Stimulated activated CD8-positive, alpha-beta memory T cell treated with anti-CD3 and anti-CD28 coated beads, Interleukin-7, amount 100 ng/mL, for 24 hours (primary cell): Measurements from ENCODE around the gene RAMP2.

Source experiments
- DNase-seq: peaks from one replicate; pipeline ENCODE4 v3.0.0-alpha.2; 2020; ENCODE audit warnings: low read depth

RAMP2 gene

DNA sequence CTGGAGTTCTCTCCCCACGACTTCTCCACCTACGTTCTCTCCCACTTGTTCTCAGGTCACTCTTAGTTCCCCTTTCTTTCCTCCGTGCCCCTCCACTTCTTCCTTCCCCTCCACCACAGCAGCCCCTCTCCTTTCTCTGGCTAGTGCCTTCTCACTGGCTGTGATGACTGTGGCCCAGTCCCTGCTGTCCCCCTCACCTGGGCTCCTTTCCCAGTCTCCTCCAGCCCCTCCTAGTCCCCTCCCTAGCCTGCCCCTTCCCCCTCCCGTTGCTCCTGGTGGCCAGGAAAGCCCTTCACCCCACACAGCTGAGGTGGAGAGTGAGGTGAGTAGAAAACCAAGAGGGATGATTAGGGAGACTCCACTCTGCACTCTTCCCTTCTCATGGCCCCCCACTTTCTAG is 34.0 kb downstream of the RAMP2 start:
- DNase-seq, result no peak

DNA sequence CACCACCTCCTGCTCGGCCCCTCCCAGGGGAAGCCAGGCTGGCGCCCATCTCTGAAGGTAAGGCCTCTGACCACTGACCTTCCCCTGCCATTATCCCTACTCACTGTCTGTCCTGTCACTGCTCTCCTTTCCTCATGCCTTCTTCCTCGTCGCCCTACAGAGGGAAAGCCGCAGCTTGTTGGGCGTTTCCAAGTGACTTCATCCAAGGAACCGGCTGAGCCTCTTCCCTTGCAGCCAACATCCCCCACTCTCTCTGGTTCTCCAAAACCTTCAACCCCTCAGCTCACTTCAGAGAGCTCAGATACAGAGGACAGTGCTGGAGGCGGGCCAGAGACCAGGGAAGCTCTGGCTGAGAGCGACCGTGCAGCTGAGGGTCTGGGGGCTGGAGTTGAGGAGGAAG is 34.4 kb downstream of the RAMP2 start:
- no peak for DNase-seq

DNA sequence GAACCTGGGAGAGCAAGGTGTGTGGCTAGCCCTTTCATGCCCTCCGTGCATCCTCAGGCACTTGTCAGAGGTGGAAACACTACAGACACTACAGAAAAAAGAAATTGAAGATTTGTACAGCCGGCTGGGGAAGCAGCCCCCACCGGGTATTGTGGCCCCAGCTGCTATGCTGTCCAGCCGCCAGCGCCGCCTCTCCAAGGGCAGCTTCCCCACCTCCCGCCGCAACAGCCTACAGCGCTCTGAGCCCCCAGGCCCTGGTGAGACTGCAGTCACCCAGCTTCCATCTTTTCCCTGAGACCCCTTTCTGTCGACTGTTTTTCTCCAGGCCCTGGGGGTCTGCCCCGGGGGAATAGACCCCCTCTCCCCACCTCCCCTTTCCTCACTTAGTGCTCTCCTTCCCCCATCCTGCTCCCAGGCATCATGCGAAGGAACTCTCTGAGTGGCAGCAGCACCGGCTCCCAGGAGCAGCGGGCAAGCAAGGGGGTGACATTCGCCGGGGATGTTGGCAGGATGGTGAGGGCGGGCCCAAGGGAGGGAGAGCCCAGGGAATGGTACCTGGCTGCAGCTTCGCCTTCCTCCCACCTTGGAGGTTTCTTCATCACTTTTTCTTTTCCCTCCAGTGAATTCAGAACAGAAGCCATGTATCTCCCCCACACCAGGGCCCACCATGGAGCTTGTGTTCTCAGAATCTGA is 35.2 kb downstream of the RAMP2 start:
- no peak for DNase-seq

DNA sequence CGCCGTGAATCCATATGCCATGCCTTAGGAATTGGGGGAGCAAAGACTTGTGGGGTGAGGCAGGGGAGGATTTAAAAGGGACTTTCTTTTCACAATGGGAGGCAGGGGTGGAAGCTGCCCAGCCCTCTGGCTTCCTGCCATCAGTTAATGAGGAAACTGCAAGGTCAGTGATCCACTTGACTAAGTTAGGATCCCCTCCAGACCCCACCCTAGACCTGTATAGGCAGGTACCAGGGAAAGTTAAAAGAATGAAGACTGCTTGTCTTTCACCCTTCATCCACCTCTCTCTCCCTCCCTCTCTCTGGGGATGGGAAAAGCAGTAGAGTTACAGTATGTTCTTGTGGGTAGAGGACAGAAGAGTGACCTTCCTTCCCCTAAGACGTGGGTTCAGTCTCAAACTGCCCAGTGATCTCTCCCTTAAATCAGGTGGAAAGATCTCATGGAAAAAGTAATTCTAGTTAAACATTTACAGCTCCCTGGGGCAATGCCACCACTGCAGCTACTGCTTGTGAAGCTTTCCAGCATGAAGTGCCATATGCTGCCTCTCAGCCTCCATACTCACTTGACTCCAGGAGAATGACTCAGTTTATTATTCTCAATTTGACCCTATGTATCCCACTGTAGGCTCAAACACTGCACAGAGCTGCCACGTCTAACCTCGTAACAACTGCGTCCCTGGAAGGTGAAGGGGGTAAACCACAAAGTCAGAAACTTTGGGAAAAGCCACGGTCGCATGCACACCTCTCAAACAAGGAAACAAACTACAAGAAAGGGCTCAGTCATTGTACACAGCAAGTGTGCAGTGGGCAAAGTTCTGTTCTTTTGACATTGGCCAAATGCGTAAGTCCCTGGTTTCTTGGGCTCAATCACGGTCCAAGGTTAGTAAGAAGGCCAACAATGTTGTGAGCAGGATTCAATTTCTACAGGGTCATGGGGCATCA is 36.3 kb downstream of the RAMP2 start:
- no peak for DNase-seq

DNA sequence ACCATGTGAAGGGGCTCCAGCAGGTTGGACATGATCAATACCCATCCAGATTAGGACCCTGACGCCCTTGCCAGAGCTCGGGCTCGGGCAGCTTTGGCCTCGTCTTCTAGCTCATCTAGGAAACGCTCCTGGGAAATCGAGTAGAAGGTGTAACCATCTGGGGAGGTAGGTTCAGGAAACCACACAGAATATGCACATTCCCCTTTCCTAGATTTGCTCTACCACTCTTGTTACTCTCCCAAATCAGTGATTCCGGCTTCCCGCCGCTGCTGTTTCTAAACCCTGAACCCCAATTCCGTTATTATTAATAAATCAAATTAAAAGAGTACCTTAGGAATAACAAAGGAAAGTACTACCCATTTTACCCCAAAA is 37.0 kb downstream of the RAMP2 start:
- no peak for DNase-seq

DNA sequence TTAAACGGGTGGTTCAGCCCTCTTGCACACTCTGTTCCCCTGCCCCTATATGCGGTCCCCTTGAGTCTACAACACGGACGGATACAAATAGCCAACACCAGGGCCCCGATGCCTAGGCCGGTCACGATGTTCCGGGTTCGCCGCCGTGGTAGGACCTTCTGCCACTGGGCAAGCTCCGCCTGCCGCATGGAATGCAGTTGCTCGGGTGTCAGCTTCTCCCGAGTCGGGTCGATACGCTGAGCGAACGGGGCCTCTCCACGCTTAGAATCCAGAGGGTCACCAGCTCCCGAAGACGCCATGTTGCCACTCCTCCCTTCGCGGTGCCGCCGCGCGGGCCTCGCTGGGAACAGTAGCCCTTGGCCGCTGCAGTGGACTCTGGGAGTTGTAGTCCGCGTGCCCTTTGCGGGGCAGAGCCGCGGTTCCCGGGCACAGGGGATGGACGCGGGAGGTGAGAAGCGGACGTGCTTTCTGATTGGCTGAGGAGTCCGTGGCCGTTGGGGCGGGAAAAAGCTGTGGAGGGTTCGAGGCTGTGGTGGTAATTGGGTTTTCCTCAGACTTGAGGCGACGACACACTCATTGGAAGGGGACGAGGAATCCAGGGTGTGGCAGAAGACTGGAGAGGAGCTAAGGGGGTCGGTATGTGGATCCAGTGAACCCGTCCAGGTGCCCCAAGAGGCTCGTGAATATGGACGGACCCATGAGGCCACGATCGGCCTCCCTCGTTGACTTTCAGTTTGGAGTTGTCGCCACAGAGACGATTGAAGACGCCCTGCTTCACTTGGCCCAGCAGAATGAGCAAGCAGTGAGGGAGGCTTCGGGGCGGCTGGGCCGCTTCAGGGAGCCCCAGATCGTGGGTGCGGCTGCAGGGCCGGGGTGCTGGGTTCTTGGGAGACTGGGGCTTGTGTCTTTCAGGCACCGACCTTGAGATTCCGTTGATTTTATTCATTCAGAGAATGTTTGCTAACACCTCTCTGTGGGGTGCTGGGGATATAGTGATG is 37.7 kb downstream of the RAMP2 start, which contains the start of the genes CNTD1 and COA3:
CNTD1 (plus strand) TSS at position 479 of the 998 bp plus-strand sequence; CDS start at position 686, 207 bp downstream.
COA3 (minus strand) TSS at position 322 of the 998 bp plus-strand sequence; CDS start at position 299, 23 bp downstream.
- DNase-seq, result peak; percentile 62

DNA sequence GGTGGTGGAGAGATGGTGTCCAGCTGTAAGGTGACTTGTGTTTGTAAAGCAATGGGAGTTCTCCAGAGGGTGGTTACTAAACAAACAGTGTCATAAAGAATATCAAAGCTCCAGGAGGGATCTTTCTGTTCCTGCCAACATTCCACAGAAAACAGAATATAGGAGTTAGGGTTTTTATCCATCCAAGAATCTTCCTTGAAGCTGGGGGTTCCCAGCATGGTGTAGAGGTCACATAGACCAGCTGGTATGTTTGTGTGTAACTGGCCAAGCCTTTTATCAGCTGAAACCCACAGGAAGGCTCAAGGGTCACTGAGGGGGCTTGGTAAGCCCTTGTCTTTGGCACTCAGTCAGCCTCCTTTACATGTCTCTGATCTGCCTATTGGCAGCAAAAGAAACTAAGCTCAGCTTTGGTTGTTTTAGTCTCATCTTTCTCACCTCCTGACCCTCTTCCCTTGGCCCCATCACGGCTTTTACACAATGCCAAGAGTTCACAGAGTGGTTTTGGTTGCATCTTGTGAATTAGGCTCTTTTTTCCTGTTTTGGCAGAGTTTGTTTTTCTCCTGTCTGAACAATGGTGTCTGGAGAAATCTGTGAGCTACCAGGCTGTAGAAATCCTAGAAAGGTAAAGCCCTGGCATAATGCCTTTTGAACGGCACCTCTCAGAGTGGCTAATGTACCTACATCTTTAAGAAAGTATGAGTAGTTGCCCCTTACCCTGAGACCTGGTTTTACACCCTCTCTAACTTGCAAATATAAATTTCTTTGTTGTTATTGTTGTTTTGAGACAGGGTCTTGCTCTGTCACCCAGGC is 42.3 kb downstream of the RAMP2 start:
- DNase-seq, result no peak

DNA sequence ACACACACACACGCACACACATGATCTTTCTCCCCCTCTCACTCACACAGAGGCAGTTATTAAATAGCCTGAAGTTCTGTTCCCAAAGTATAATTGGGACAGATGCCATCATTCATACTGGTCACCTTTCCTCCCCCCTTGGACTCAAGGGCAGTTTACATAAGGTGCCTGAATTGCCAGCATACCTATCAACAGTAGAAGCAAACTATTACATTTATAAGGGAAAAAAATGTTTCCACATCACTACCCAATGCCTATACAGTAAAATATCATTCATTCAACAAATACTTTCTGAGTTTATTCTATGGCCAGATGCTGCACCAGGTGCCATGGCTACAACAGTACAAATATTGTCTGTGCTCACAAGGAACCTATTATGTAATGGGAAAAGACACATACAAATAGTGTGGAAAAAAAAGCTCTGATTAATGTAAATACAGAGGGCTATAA is 43.9 kb downstream of the RAMP2 start:
- no peak for DNase-seq

DNA sequence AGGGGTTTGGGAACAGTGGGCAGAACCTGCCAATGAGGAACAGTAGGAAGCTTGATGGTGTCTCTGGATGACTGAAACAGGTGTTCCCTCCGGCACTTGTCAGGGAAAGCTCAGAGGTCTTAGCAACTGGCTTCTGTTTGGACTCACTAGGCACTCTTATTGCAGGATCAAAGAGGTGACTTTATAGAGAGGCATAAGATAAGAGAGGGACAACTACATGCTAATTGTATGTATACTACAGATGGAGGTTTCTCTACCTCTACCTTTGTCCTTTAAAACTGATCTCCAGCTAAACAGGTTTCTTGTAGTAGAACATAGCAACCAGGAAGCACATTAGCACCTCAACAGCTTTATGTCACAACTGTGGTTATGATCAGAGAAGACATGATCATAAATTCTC is 45.2 kb downstream of the RAMP2 start:
- DNase-seq, result no peak

DNA sequence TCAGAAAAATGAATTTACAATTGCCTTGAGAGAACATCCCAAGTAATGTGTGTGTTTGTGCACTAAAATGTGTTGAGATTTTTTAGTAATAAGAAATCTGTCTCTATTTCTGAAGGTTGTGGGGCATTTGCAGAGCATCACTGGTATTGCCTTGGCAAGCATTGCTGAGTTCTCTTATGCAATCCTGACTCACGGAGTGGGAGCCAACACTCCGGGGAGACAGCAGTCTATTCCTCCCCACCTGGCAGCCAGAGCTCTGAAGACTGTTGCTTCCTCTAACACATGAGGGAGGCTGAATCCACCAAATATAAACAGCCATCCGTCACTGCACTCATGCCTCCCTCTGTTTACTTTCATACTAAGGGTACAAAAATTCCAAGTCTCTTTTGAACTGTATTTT is 48.2 kb downstream of the RAMP2 start:
- DNase-seq, result no peak
